CD4-positive, alpha-beta T cell (primary cell): ENCODE data around the gene FCER2. TPM values are rescaled to one million over a fixed set of nuclear protein-coding genes. Genes with fewer than 3 reads are reported as not detected.

Experiments
- ATAC-seq: fragments of 200-7000 bp; cut with Tn5 transposase; one replicate; pipeline ENCODE4 v1.10.0; 2022; ENCODE audit warnings: mild to moderate bottlenecking; ENCODE audit not compliant: poor library complexity
- CTCF ChIA-PET: fragments of 350-600 bp; sonication (Branson Sonifier 250); formaldehyde crosslinking; loops from one replicate; lab custom pipeline; 2021; ENCODE audit warnings: antibody characterized with exemption, inconsistent platforms; lab: Charles Lee
- POLR2A ChIA-PET: fragments of 350-600 bp; sonication (Branson Sonifier 250); formaldehyde crosslinking; loops from one replicate; lab custom pipeline; 2021; ENCODE audit warnings: antibody characterized with exemption, inconsistent platforms; lab: Charles Lee
- DNase-seq, 14 experiments: peaks; one replicate each; pipeline ENCODE4 v3.0.0-alpha.2; 2013 to 2020; ENCODE audit warnings: mixed read lengths in 2 of 14
- H3K27ac ChIP-seq, 2 donors: one replicate each; pipeline versions ENCODE4 v1.5.1 to v1.7.0; 2013; ENCODE audit warnings: low read length in 2 of 2, low read depth in 1 of 2, mild to moderate bottlenecking in 1 of 2
- H3K27me3 ChIP-seq, 2 experiments: 1 replicate in 1 of 2; 2 replicates in 1 of 2; pipeline versions ENCODE4 v1.6.1 to v1.7.0; 2013; ENCODE audit warnings: low read length in 2 of 2, control low read depth in 1 of 2, mild to moderate bottlenecking in 1 of 2, moderate library complexity in 1 of 2; ENCODE audit not compliant: insufficient read depth in 2 of 2, control insufficient read depth in 1 of 2
- H3K36me3 ChIP-seq: one replicate; pipeline ENCODE4 v1.6.1; 2013; ENCODE audit warnings: low read length, control low read depth; ENCODE audit not compliant: insufficient read depth
- H3K4me1 ChIP-seq: one replicate; pipeline ENCODE4 v1.6.1; 2013; ENCODE audit warnings: low read length, control low read depth; ENCODE audit not compliant: insufficient read depth
- H3K4me3 ChIP-seq: one replicate; pipeline ENCODE4 v1.5.1; 2013; ENCODE audit warnings: mild to moderate bottlenecking, low read length, moderate library complexity
- H3K9me3 ChIP-seq, 2 experiments: 1 replicate in 1 of 2; 2 replicates in 1 of 2; pipeline versions ENCODE4 v1.6.1 to v1.7.0; 2013; ENCODE audit warnings: low read length in 2 of 2, mild to moderate bottlenecking in 2 of 2, control low read depth in 1 of 2, moderate library complexity in 1 of 2; ENCODE audit not compliant: control insufficient read depth in 1 of 2, insufficient read depth in 1 of 2
- H3K27ac Mint-ChIP-seq: one replicate; pipeline ENCODE4 v1.8.0; 2020; ENCODE audit warnings: mixed read lengths
- H3K27me3 Mint-ChIP-seq: one replicate; pipeline ENCODE4 v1.8.0; 2021; ENCODE audit warnings: mixed read lengths
- H3K36me3 Mint-ChIP-seq: one replicate; pipeline ENCODE4 v1.8.0; 2021; ENCODE audit warnings: low read depth, mixed read lengths
- H3K4me1 Mint-ChIP-seq: one replicate; pipeline ENCODE4 v1.8.0; 2021; ENCODE audit warnings: low read depth, mixed read lengths
- H3K4me3 Mint-ChIP-seq: one replicate; pipeline ENCODE4 v1.8.0; 2020; ENCODE audit warnings: mild to moderate bottlenecking, mixed read lengths
- H3K9me3 Mint-ChIP-seq: one replicate; pipeline ENCODE4 v1.8.0; 2020; ENCODE audit warnings: mixed read lengths
- intact Hi-C, 2 experiments: fragments of 100-400 bp; cut with DNase I in 1 of 2; cut with micrococcal nuclease in 1 of 2; formaldehyde crosslinking; loops; one replicate each; pipeline versions ENCODE4 v1.15.1 to v1.9.0; 2023 to 2025; cut with DNase I, micrococcal nuclease
- total RNA-seq, 174 experiments: library from RNA in 2 of 174; stranded (reverse) in 2 of 174; gene quantifications; one replicate each; pipeline ENCODE4 v1.2.3 and lab custom pipeline; 2021 to 2026
- TF ChIP-seq, protein P1 (sequence below): fragments of 200-600 bp; IDR thresholded peaks from one replicate; pipeline ENCODE4 v1.8.0; 2022; ENCODE audit warnings: antibody characterized with exemption, mild to moderate bottlenecking

FCER2 gene
- total RNA-seq, 2 experiments from 2014 or later = not detected

DNA sequence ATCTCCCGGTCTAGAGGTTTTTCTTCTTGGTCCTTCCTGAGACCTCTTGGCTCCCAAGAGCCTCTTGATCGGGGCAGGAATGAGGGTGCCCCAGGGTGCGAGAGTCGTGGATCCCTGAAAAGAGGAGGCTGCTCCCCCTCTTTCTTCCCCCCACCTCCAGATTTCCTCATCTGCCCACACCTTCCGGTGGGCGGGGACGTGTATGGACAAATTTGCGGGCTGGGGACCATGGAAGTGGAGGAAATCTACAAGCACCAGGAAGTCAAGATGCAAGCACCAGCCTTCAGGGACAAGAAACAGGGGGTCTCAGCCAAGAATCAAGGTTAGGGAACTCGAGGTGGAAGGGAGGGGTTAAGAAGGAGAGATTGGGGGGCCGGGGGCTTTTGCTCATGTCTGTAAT lies 25.1 kb downstream of the FCER2 start, which contains the start of gene MCEMP1:
Gene MCEMP1, plus strand, starts transcription at position 237 of the 400 bp plus-strand sequence. Its CDS starts 31 bp downstream, at position 268.
- Histone ChIP-seq H3K4me3 (no peak within 1 kb of the TSS), H3K27me3 (peaks cover 16 to 17% of the 10 kb centered on the region in 2 experiments), H3K9me3 (no peaks in the 10 kb centered on the region), H3K4me1 (peaks cover 54% of the 10 kb centered on the region), H3K27ac (no peak within 1 kb of the TSS), H3K36me3 (no peaks in the 10 kb centered on the region)
- Mint-ChIP-seq H3K27me3 (peaks cover 57% of the 10 kb centered on the region), H3K4me3 (peak within 1 kb of the TSS; percentile 16), H3K36me3 (peaks cover 9% of the 10 kb centered on the region), H3K4me1 (peaks cover 52% of the 10 kb centered on the region), H3K27ac (no peak within 1 kb of the TSS), H3K9me3 (no peaks in the 10 kb centered on the region)
- POLR2A ChIA-PET = no interaction called here
- no peak for DNase-seq
- no peak for ATAC-seq
- CTCF ChIA-PET = no interaction called here
- intact Hi-C loops = no loop called here
- TF ChIP-seq, protein P1, sequence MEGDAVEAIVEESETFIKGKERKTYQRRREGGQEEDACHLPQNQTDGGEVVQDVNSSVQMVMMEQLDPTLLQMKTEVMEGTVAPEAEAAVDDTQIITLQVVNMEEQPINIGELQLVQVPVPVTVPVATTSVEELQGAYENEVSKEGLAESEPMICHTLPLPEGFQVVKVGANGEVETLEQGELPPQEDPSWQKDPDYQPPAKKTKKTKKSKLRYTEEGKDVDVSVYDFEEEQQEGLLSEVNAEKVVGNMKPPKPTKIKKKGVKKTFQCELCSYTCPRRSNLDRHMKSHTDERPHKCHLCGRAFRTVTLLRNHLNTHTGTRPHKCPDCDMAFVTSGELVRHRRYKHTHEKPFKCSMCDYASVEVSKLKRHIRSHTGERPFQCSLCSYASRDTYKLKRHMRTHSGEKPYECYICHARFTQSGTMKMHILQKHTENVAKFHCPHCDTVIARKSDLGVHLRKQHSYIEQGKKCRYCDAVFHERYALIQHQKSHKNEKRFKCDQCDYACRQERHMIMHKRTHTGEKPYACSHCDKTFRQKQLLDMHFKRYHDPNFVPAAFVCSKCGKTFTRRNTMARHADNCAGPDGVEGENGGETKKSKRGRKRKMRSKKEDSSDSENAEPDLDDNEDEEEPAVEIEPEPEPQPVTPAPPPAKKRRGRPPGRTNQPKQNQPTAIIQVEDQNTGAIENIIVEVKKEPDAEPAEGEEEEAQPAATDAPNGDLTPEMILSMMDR = no peak

DNA sequence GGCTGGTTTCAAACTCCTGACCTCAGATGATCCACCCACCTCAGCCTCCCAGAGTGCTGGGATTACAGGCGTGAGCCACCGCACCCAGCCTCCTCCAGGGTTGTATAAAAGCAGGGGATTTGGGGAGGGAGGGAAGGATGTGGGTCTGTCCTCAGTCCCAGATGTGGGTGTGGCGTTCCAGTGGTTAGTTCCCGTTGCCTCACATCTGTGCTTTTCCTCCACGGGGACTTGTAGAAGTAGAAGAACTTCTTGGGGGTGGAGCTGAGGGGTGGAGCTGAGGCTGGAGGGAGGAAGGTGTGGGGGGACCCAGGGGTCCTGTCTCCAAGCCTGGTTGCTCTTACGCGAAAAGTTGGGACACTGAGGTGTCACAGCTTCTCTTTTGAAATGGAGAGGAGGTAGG lies 25.6 kb downstream of the FCER2 start:
- Histone ChIP-seq H3K4me1 (peaks cover 50% of the 10 kb centered on the region), H3K4me3 (no peak overlapping the region), H3K27me3 (peaks cover 16 to 19% of the 10 kb centered on the region in 2 experiments), H3K36me3 (no peaks in the 10 kb centered on the region), H3K27ac (no peak overlapping the region), H3K9me3 (no peaks in the 10 kb centered on the region)
- Mint-ChIP-seq H3K4me3 (no peak overlapping the region), H3K27ac (no peak overlapping the region), H3K36me3 (peaks cover 4% of the 10 kb centered on the region), H3K9me3 (no peaks in the 10 kb centered on the region), H3K4me1 (peaks cover 48% of the 10 kb centered on the region), H3K27me3 (peaks cover 61% of the 10 kb centered on the region)
- DNase-seq = no peak
- CTCF ChIA-PET = no interaction called here
- TF ChIP-seq, protein P1 = no peak
- ATAC-seq = no peak
- POLR2A ChIA-PET = no interaction called here
- intact Hi-C loops = no loop called here

DNA sequence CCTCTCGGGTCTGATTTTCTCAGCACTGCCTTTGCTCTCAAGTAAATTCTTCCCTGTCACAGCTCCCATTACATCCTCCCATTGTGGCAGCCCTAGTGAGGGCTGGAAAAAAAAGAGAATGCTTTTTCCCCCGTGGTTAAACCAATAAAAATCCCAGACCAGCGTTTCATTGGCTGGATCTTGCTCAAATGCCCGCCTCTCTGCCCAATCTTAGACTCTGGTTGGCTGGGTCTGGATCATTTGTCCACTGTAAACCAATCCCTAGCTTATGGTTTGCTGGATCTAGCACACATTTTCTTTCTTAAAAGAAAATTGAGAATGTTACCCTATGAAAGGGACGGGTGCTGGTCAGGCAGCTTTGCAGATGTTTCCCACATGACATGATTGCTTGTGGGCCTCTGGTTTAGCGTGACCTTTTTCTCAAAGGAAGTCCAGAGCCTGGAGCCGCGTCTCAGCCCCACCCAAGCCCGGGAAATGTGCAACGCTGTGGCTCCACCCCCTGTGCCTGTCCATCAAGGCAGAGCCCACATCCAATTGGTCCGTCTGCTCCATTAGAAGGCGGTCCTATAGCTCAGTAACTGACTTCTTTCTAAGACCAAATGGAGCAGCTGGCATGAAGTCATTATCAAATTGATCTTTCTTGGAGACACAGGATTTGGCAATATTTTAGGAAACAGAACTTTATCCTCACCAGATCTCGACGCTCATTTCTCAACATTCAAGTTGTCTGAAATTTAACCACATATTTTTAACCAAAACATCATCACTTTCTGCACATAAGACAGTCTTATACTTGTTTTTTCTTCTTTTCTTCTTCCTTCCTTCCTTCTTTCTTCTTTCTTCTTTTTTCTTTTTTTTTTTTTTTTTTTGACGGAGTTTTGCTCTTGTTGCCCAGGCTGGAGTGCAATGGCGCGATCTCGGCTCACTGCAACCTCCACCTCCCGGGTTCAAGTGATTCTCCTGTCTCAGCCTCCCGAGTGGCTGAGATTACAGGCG lies 27.6 kb downstream of the FCER2 start:
- TF ChIP-seq, protein P1 = no peak
- no peaks in the 10 kb centered on the region for H3K36me3 Mint-ChIP-seq
- H3K27me3 Mint-ChIP-seq = peaks cover 72% of the 10 kb centered on the region
- ATAC-seq (no peak), DNase-seq (peak in 5 of 14 experiments; percentile 18 to 76 (median 46))
- no peak overlapping the region for H3K27ac ChIP-seq
- peaks cover 46% of the 10 kb centered on the region for H3K4me1 Mint-ChIP-seq
- H3K9me3 ChIP-seq = peaks cover 0 to 7% of the 10 kb centered on the region in 2 experiments
- H3K9me3 Mint-ChIP-seq = no peaks in the 10 kb centered on the region
- H3K4me1 ChIP-seq = peaks cover 49% of the 10 kb centered on the region
- intact Hi-C loops = no loop called here
- POLR2A ChIA-PET = no interaction called here
- H3K27ac Mint-ChIP-seq = no peak overlapping the region
- no peak overlapping the region for H3K4me3 Mint-ChIP-seq
- CTCF ChIA-PET = interaction anchor here (1.5 kb wide), 1 partner anchor 106 kb away, joined by 6 read pairs; no protein-coding TSS in a partner anchor
- H3K27me3 ChIP-seq = peaks cover 23 to 26% of the 10 kb centered on the region in 2 experiments
- no peaks in the 10 kb centered on the region for H3K36me3 ChIP-seq
- no peak overlapping the region for H3K4me3 ChIP-seq
